ENCODE measurements around the gene PROCA1.

PROCA1 gene

GRCh38 chr17:28717578-28718332 lies 6.1 kb upstream of the PROCA1 start, which contains the start of gene RAB34:
TSS of gene RAB34 (minus strand) at chr17:28717868. CDS start at chr17:28717266, 602 bp downstream.
- peaks cover 29% of the 10 kb centered on the region for H3K36me3 ChIP-seq (ENCODE audit: control insufficient read depth, low read length)
- H3K4me3 ChIP-seq (ENCODE audit: low read length): peak within 1 kb of the TSS; percentile 98
- H3K27me3 ChIP-seq (ENCODE audit: control insufficient read depth, low read length): peaks cover 3% of the 10 kb centered on the region; the same call in 1 of the 2 replicates
- H3K9me3 ChIP-seq (ENCODE audit: control insufficient read depth, insufficient read depth, low read length): no peaks in the 10 kb centered on the region
- TF ChIP-seq CTCF (IDR thresholded peaks at IDR 0.05; ENCODE audit: low read depth, low read length, poor library complexity, severe bottlenecking): peak; percentile 37
- no peak for TF ChIP-seq EZH2phosphoT487 (IDR thresholded peaks at IDR 0.05; ENCODE audit: borderline replicate concordance, low read length)
- peaks cover 28% of the 10 kb centered on the region for H3F3A ChIP-seq (ENCODE audit: control insufficient read depth, insufficient read depth)
- peak within 1 kb of the TSS; percentile 100 for H3K4me2 ChIP-seq (ENCODE audit: low read length)
- peaks cover 27% of the 10 kb centered on the region for H3K4me1 ChIP-seq (ENCODE audit: control insufficient read depth, low read length)
- H3K9me2 ChIP-seq (replicated peaks; ENCODE audit: control insufficient read depth, low read length): no peaks in the 10 kb centered on the region
- H3K79me2 ChIP-seq (ENCODE audit: control insufficient read depth, low read length): peaks cover 44% of the 10 kb centered on the region
- H4K20me1 ChIP-seq (ENCODE audit: control insufficient read depth, insufficient read depth, low read depth, low read length): peaks cover 16% of the 10 kb centered on the region
- H3K27ac ChIP-seq (ENCODE audit: low read depth, low read length): peak within 1 kb of the TSS; percentile 30

- peaks cover 27% of the 10 kb centered on the region for H3K4me1 ChIP-seq (ENCODE audit: control insufficient read depth, low read length)
- H3K36me3 ChIP-seq (ENCODE audit: control insufficient read depth, low read length): peaks cover 21% of the 10 kb centered on the region
- H3K9me3 ChIP-seq (ENCODE audit: control insufficient read depth, insufficient read depth, low read length): no peaks in the 10 kb centered on the region
- H3K4me3 ChIP-seq (ENCODE audit: low read length): peak overlapping the region; percentile 98
- no peaks in the 10 kb centered on the region for H3K9me2 ChIP-seq (replicated peaks; ENCODE audit: control insufficient read depth, low read length)
- peaks cover 36% of the 10 kb centered on the region for H3K79me2 ChIP-seq (ENCODE audit: control insufficient read depth, low read length)
- H3F3A ChIP-seq (ENCODE audit: control insufficient read depth, insufficient read depth): peaks cover 22% of the 10 kb centered on the region
- H3K27ac ChIP-seq (ENCODE audit: low read depth, low read length): no peak overlapping the region
- peaks cover 3% of the 10 kb centered on the region; the same call in 1 of the 2 replicates for H3K27me3 ChIP-seq (ENCODE audit: control insufficient read depth, low read length)
- no peak for TF ChIP-seq EZH2phosphoT487 (IDR thresholded peaks at IDR 0.05; ENCODE audit: borderline replicate concordance, low read length)
- TF ChIP-seq CTCF (IDR thresholded peaks at IDR 0.05; ENCODE audit: low read depth, low read length, poor library complexity, severe bottlenecking): no peak
- peak overlapping the region; percentile 100 for H3K4me2 ChIP-seq (ENCODE audit: low read length)
- peaks cover 10% of the 10 kb centered on the region for H4K20me1 ChIP-seq (ENCODE audit: control insufficient read depth, insufficient read depth, low read depth, low read length)
Measured at GRCh38 chr17:28716740-28717577, 5.3 kb upstream of the PROCA1 start.

GRCh38 chr17:28715217-28715616 lies 3.5 kb upstream of the PROCA1 start:
- Histone ChIP-seq H3K4me2 (ENCODE audit: low read length) (no peak overlapping the region), H3K27me3 (ENCODE audit: control insufficient read depth, low read length) (no peaks in the 10 kb centered on the region; the same call in 1 of the 2 replicates), H3F3A (ENCODE audit: control insufficient read depth, insufficient read depth) (peaks cover 4% of the 10 kb centered on the region), H3K4me3 (ENCODE audit: low read length) (no peak overlapping the region), H3K9me3 (ENCODE audit: control insufficient read depth, insufficient read depth, low read length) (no peaks in the 10 kb centered on the region), H3K79me2 (ENCODE audit: control insufficient read depth, low read length) (peaks cover 23% of the 10 kb centered on the region), H3K9me2 (replicated peaks; ENCODE audit: control insufficient read depth, low read length) (no peaks in the 10 kb centered on the region), H3K27ac (ENCODE audit: low read depth, low read length) (no peak overlapping the region), H4K20me1 (ENCODE audit: control insufficient read depth, insufficient read depth, low read depth, low read length) (no peaks in the 10 kb centered on the region), H3K4me1 (ENCODE audit: control insufficient read depth, low read length) (peaks cover 32% of the 10 kb centered on the region), H3K36me3 (ENCODE audit: control insufficient read depth, low read length) (peaks cover 4% of the 10 kb centered on the region)
- TF ChIP-seq EZH2phosphoT487 (IDR thresholded peaks at IDR 0.05; ENCODE audit: borderline replicate concordance, low read length): no peak
- TF ChIP-seq CTCF (IDR thresholded peaks at IDR 0.05; ENCODE audit: low read depth, low read length, poor library complexity, severe bottlenecking): no peak
